DOHH2 (cell line): ENCODE measurements around the gene KRT5.

Experiments
- EZH2phosphoT487 ChIP-seq: fragments of 200-600 bp; sonication (generic); IDR thresholded peaks from 2 replicates; pipeline ENCODE4 v1.6.1; 2017; ENCODE audit warnings: borderline replicate concordance, mild to moderate bottlenecking, antibody characterized with exemption, low read length, moderate library complexity, mixed read lengths
- TF ChIP-seq, protein P1 (sequence below): fragments of 200-600 bp; sonication (generic); IDR thresholded peaks from one replicate; pipeline ENCODE4 v1.5.1; 2014; ENCODE audit warnings: antibody characterized with exemption, mild to moderate bottlenecking, low read depth, low read length; ENCODE audit not compliant: poor library complexity, severe bottlenecking

DNA sequence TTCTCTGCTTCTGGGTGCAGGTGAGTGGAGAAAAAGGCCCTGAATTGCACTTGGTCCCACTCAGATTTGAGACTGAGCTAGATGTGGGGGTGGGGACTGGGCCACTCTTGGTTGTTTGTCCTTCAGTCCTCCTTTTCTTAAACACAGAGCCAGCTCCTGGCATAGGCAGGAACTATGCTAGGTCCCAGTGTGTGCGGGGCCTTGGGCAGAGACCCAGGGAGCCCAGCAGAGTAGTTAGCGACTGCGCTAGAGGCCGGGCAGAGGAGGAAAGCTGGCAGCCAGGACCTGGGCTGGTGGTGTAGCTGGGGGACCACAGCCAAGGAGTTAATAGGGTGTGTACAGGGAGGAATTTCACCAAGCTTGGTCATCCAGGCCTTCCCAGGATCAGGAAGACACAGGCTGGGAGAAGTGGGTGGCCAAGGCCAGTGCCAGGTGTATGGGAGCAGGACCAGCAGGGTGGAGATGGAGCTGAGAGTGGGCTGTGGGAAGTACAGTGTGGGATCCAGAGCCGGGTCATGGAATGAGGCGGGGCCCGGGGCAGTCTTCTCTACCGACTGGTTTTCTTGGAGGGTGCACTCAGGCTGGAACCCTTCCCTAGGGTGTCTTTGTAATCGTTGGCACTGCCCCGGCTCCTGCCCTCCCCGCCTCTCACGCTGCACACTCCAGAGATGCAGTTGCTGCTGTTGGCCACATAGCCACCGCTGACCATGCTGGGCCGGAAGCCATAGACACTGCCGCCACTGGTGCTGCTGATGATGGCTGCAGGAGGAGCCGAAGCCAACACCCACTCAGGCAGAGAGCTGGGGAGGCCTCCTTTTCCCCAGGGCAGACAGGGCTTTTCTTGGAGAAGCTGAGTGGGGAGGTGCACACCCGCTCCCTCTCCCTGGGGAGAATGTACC lies 24.0 kb upstream of the KRT5 start:
- TF ChIP-seq, protein P1, sequence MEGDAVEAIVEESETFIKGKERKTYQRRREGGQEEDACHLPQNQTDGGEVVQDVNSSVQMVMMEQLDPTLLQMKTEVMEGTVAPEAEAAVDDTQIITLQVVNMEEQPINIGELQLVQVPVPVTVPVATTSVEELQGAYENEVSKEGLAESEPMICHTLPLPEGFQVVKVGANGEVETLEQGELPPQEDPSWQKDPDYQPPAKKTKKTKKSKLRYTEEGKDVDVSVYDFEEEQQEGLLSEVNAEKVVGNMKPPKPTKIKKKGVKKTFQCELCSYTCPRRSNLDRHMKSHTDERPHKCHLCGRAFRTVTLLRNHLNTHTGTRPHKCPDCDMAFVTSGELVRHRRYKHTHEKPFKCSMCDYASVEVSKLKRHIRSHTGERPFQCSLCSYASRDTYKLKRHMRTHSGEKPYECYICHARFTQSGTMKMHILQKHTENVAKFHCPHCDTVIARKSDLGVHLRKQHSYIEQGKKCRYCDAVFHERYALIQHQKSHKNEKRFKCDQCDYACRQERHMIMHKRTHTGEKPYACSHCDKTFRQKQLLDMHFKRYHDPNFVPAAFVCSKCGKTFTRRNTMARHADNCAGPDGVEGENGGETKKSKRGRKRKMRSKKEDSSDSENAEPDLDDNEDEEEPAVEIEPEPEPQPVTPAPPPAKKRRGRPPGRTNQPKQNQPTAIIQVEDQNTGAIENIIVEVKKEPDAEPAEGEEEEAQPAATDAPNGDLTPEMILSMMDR, result no peak
- TF ChIP-seq EZH2phosphoT487, result no peak
